ENCODE data around the gene MMP7.

MMP7 gene

DNA sequence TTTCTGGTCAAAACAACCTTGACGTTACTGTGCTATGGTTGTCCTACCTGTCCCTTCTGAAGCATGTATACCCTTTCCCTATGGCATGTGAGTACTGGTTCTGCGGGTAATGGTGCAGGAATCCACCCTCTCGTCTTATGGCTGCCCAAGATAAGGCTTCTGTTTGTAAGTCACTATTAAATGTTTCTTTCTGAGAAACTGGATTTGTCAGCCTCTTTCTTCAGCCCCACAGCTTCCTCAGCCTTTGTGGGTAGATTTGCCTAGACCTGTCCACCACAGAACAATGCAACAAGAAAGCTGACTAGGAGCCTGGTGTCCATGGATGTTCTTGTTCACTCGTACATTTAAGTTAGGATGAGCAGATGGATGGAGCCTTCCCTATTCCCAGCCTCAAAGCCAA lies 14.4 kb downstream of the MMP7 start:
- TF ChIP-seq, protein P1, sequence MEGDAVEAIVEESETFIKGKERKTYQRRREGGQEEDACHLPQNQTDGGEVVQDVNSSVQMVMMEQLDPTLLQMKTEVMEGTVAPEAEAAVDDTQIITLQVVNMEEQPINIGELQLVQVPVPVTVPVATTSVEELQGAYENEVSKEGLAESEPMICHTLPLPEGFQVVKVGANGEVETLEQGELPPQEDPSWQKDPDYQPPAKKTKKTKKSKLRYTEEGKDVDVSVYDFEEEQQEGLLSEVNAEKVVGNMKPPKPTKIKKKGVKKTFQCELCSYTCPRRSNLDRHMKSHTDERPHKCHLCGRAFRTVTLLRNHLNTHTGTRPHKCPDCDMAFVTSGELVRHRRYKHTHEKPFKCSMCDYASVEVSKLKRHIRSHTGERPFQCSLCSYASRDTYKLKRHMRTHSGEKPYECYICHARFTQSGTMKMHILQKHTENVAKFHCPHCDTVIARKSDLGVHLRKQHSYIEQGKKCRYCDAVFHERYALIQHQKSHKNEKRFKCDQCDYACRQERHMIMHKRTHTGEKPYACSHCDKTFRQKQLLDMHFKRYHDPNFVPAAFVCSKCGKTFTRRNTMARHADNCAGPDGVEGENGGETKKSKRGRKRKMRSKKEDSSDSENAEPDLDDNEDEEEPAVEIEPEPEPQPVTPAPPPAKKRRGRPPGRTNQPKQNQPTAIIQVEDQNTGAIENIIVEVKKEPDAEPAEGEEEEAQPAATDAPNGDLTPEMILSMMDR (IDR thresholded peaks at IDR 0.05; ENCODE audit: low read depth, low read length) = no peak
- DNase-seq (ENCODE audit: extremely low read depth, low read depth) = no peak

- TF ChIP-seq, protein P1 (IDR thresholded peaks at IDR 0.05; ENCODE audit: low read depth, low read length) = no peak
- no peak for DNase-seq (ENCODE audit: extremely low read depth, low read depth)
These were observed 16.7 kb downstream of the MMP7 start for GRCh38 chr11:102513869-102514268.

DNA sequence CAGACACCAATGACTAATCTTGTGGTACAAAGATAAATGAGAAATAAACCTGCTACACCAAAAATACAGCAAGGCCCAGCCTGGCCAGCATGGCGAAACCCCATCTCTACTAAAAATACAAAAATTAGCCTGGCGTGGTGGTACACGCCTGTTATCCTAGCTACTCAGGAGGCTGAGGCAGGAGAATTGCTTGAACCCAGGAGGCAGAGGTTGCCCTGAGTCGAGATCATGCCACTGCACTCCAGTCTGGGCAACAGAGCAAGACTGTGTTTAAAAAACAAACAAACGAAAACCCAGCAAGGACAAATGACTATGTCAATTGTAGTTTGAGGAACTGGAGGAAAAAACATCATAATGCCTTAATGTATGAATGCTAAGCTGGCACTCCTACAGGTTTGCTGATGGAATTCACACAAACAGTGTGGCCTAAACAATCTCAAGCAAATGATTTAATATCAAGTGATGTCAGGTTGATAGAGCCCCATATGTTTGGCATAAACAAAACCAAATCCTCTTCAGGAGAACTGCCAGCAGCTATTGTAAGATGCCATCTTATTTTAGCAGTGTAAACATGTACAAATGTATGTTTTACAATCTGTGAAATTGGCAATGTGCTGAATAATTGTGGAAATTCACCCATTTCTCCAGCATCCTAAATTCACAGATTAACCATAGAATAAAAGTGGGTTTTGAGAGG lies 20.0 kb downstream of the MMP7 start:
- TF ChIP-seq, protein P1 (IDR thresholded peaks at IDR 0.05; ENCODE audit: low read depth, low read length) = no peak
- no peak for DNase-seq (ENCODE audit: extremely low read depth, low read depth)

DNA sequence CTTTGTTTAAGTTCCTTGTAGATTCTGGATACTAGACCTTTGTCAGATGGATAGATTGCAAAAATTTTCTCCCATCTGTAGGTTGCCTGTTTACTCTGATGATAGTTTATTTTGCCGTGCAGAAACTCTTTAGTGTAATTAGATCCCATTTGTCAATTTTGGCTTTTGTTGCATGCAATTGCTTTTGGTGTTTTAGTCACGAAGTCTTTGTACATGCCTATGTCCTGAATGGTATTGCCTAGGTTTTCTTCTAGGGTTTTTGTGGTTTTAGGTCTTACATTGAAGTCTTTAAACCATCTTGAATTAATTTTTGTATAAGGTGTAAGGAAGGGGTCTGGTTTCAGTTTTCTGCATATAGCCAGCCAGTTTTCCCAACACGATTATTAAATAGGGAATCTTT lies 27.7 kb downstream of the MMP7 start:
- DNase-seq (ENCODE audit: extremely low read depth, low read depth) = peak; percentile 38

GRCh38 chr11:102500829-102501228 lies 29.7 kb downstream of the MMP7 start:
- TF ChIP-seq, protein P1 (IDR thresholded peaks at IDR 0.05; ENCODE audit: low read depth, low read length) = no peak
- no peak for DNase-seq (ENCODE audit: extremely low read depth, low read depth)

DNA sequence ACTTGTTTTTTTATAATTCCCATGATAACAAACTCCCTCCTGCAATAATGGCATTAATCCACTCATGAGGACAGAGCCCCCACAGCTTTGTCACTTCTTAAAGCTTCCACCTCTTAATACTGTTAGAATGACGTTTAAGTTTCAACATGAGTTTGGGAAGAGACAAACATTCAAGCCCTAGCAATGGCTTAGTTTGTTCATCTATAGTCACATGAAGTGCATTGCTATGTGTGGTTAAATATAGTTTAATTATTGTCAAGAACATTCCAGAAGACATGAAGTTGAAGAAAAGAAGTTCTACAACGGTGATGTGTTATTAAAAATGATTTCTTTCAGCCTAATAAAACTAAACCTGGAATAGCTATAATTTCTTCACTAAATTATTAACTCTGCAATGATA lies 30.6 kb downstream of the MMP7 start:
- DNase-seq (ENCODE audit: extremely low read depth, low read depth) = no peak
- TF ChIP-seq, protein P1 (IDR thresholded peaks at IDR 0.05; ENCODE audit: low read depth, low read length) = no peak

GRCh38 chr11:102499151-102499550 lies 31.4 kb downstream of the MMP7 start:
- no peak for DNase-seq (ENCODE audit: extremely low read depth, low read depth)
- TF ChIP-seq, protein P1 (IDR thresholded peaks at IDR 0.05; ENCODE audit: low read depth, low read length) = no peak

- DNase-seq (ENCODE audit: extremely low read depth, low read depth) = no peak
- TF ChIP-seq, protein P1 (IDR thresholded peaks at IDR 0.05; ENCODE audit: low read depth, low read length) = no peak
These were observed 33.5 kb downstream of the MMP7 start for GRCh38 chr11:102497061-102497460.

All from AG09319 (cell line).